ENCODE results near the gene PTF1A. TPM values are rescaled to one million over a fixed set of nuclear protein-coding genes. Genes with fewer than 3 reads are reported as not detected.

Gene PTF1A
- total RNA-seq = not detected

- TF ChIP-seq CTCF (IDR thresholded peaks at IDR 0.05) = no peak
- TF ChIP-seq POLR2A (IDR thresholded peaks at IDR 0.05) = no peak
- no peak for DNase-seq
- Histone ChIP-seq H3K36me3 (no peaks in the 10 kb centered on the region), H3K27ac (no peak within 1 kb of the TSS), H3K27me3 (peaks cover 22% of the 10 kb centered on the region), H3K9me3 (no peaks in the 10 kb centered on the region), H3K4me1 (peaks cover 0 to 14% of the 10 kb centered on the region in 2 donors), H3K4me3 (replicated peaks in 1 of 3) (no peak within 1 kb of the TSS)
- WGBS, 2 donors = 0% methylated on average over 4 to 19 of the region's 107 CpGs
- intact Hi-C loops (cut with DNase I) = no loop called here
Observed at GRCh38 chr10:23191764-23192711, at the start of gene PTF1A. Gene PTF1A, plus strand, starts transcription at chr10:23192312. Its CDS starts 219 bp downstream, at chr10:23192531.

GRCh38 chr10:23146258-23146657 lies 45.9 kb upstream of the PTF1A start:
- no peaks in the 10 kb centered on the region for H3K9me3 ChIP-seq
- no peaks in the 10 kb centered on the region for H3K27me3 ChIP-seq
- H3K27ac ChIP-seq = no peak overlapping the region
- DNase-seq = peak; percentile 22 to 40
- peaks cover 7 to 10% of the 10 kb centered on the region in 2 donors for H3K4me1 ChIP-seq
- H3K36me3 ChIP-seq = no peaks in the 10 kb centered on the region
- WGBS, 2 donors = 24 to 41% methylated on average over 3 to 9 of the region's 9 CpGs
- intact Hi-C loops (cut with DNase I) = no loop called here
- no peak overlapping the region for H3K4me3 ChIP-seq (replicated peaks in 1 of 3)
- TF ChIP-seq POLR2A (IDR thresholded peaks at IDR 0.05) (no peak), CTCF (IDR thresholded peaks at IDR 0.05) (no peak)

- TF ChIP-seq CTCF (IDR thresholded peaks at IDR 0.05) = no peak
- TF ChIP-seq POLR2A (IDR thresholded peaks at IDR 0.05) = no peak
- Histone ChIP-seq H3K27me3 (no peaks in the 10 kb centered on the region), H3K27ac (no peak overlapping the region), H3K4me1 (peaks cover 7 to 10% of the 10 kb centered on the region in 2 donors), H3K36me3 (no peaks in the 10 kb centered on the region), H3K4me3 (replicated peaks in 1 of 3) (no peak overlapping the region), H3K9me3 (no peaks in the 10 kb centered on the region)
- intact Hi-C loops (cut with DNase I) = no loop called here
- 91 to 94% methylated on average over 4 to 6 of the region's 6 CpGs for WGBS, 2 donors
- DNase-seq = no peak
Observed at GRCh38 chr10:23147035-23147434, 45.1 kb upstream of the PTF1A start.

- intact Hi-C loops (cut with DNase I) = no loop called here
- H3K9me3 ChIP-seq = no peaks in the 10 kb centered on the region
- H3K27me3 ChIP-seq = no peaks in the 10 kb centered on the region
- H3K4me3 ChIP-seq (replicated peaks in 1 of 3) = no peak overlapping the region
- DNase-seq = no peak
- H3K27ac ChIP-seq = no peak overlapping the region
- peaks cover 7 to 10% of the 10 kb centered on the region in 2 donors for H3K4me1 ChIP-seq
- H3K36me3 ChIP-seq = no peaks in the 10 kb centered on the region
- TF ChIP-seq POLR2A (IDR thresholded peaks at IDR 0.05) (no peak), CTCF (IDR thresholded peaks at IDR 0.05) (no peak)
- 93 to 98% methylated on average over 19 of the region's 19 CpGs for WGBS, 2 donors
Observed at GRCh38 chr10:23148214-23148613, 43.9 kb upstream of the PTF1A start.

- H3K9me3 ChIP-seq = no peaks in the 10 kb centered on the region
- no peak for DNase-seq
- H3K36me3 ChIP-seq = no peaks in the 10 kb centered on the region
- H3K4me1 ChIP-seq = peaks cover 7 to 10% of the 10 kb centered on the region in 2 donors
- no peaks in the 10 kb centered on the region for H3K27me3 ChIP-seq
- WGBS, 2 donors = 85 to 91% methylated on average over 4 of the region's 4 CpGs
- H3K27ac ChIP-seq = no peak overlapping the region
- intact Hi-C loops (cut with DNase I) = loop anchor here (10.0 kb wide), 1 partner anchor 1405 kb away; no protein-coding TSS in a partner anchor
- no peak overlapping the region for H3K4me3 ChIP-seq (replicated peaks in 1 of 3)
- TF ChIP-seq POLR2A (IDR thresholded peaks at IDR 0.05) (no peak), CTCF (IDR thresholded peaks at IDR 0.05) (no peak)
Observed at GRCh38 chr10:23150091-23150490, 42.0 kb upstream of the PTF1A start.

Measured in thyroid gland (tissue), 4 donors.